BE2C (cell line): ENCODE measurements around the gene DYNC2H1.

Experiments used
- DNase-seq: peaks from one replicate; pipeline ENCODE4 v3.0.0-alpha.2; 2020
- H3K27me3 ChIP-seq: fragments of 250-450 bp; sonication (Bioruptor Pico); 2 replicates; pipeline ENCODE4 v1.5.1; 2020; ENCODE audit warnings: mild to moderate bottlenecking
- H3K36me3 ChIP-seq: fragments of 250-450 bp; sonication (Bioruptor Pico); 2 replicates; pipeline ENCODE4 v1.5.1; 2020; ENCODE audit warnings: mild to moderate bottlenecking
- H3K4me1 ChIP-seq: fragments of 250-450 bp; sonication (Bioruptor Pico); 2 replicates; pipeline ENCODE4 v1.5.1; 2020
- H3K4me3 ChIP-seq: 2 replicates; pipeline ENCODE4 v1.5.1; 2011; ENCODE audit warnings: low read depth, low read length
- H3K9me3 ChIP-seq: fragments of 250-450 bp; sonication (Bioruptor Pico); 2 replicates; pipeline ENCODE4 v1.5.1; 2020
- CTCF ChIP-seq: IDR thresholded peaks from 2 replicates; pipeline ENCODE4 v1.5.1; 2012; ENCODE audit warnings: mild to moderate bottlenecking, low read depth, low read length

Gene DYNC2H1

GRCh38 chr11:103279821-103280220, 170.6 kb downstream of the DYNC2H1 start:
- Histone ChIP-seq H3K27me3 (no peaks in the 10 kb centered on the region), H3K4me1 (peaks cover 6% of the 10 kb centered on the region), H3K36me3 (no peaks in the 10 kb centered on the region), H3K4me3 (no peak overlapping the region), H3K9me3 (no peaks in the 10 kb centered on the region)
- no peak for TF ChIP-seq CTCF
- no peak for DNase-seq

- H3K9me3 ChIP-seq = no peaks in the 10 kb centered on the region
- no peak overlapping the region for H3K4me3 ChIP-seq
- no peak for DNase-seq
- H3K4me1 ChIP-seq = peaks cover 6% of the 10 kb centered on the region
- H3K27me3 ChIP-seq = no peaks in the 10 kb centered on the region
- H3K36me3 ChIP-seq = no peaks in the 10 kb centered on the region
- TF ChIP-seq CTCF = no peak
Observed at GRCh38 chr11:103281301-103281700, 172.1 kb downstream of the DYNC2H1 start.

- Histone ChIP-seq H3K27me3 (no peaks in the 10 kb centered on the region), H3K4me1 (no peaks in the 10 kb centered on the region), H3K4me3 (no peak overlapping the region), H3K36me3 (no peaks in the 10 kb centered on the region), H3K9me3 (no peaks in the 10 kb centered on the region)
- DNase-seq = no peak
- TF ChIP-seq CTCF = no peak
Observed at GRCh38 chr11:103284260-103284659, 175.0 kb downstream of the DYNC2H1 start.

DNA sequence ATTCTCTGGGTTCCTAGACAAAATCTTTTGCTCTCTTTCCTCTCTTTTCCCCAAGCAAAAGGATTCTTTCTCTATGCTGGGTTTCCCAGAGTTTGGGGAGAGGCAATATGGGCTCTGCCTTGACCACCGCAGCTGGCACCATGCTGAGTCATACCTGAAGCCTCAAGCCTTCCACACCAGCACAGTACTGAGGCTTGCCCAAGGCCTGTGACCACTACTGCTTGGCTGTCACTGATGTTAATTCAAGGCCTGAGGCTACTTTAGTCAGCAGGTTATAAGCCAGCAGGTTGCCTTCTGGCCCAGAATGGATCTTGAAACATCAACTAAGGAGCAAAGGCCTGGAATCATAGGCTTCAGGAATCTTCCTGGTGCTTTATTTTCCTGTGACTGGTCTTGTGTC, 185.3 kb downstream of the DYNC2H1 start:
- Histone ChIP-seq H3K27me3 (no peaks in the 10 kb centered on the region), H3K9me3 (no peaks in the 10 kb centered on the region), H3K36me3 (no peaks in the 10 kb centered on the region), H3K4me3 (no peak overlapping the region), H3K4me1 (no peaks in the 10 kb centered on the region)
- DNase-seq = no peak
- no peak for TF ChIP-seq CTCF

DNA sequence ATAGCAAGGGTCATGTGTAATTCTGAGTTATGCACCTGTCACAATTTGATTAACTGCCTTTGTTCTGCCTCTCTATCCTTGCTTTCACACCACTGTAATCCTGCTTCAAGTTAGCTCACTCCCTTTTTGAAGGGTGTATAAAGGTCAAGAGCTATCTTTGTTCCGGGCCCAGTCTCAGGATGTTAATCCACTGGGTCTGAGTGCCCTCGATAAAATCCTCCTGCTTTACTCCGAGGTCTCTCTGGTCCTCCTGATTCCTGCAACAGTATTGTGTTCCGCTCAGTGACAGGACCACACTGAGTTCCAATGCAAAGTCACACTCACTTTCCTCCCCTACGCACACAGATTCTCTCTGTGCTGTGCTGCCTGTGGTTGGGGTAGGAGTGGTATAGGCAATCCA, 186.5 kb downstream of the DYNC2H1 start:
- Histone ChIP-seq H3K9me3 (no peaks in the 10 kb centered on the region), H3K36me3 (no peaks in the 10 kb centered on the region), H3K4me3 (no peak overlapping the region), H3K27me3 (no peaks in the 10 kb centered on the region), H3K4me1 (no peaks in the 10 kb centered on the region)
- no peak for TF ChIP-seq CTCF
- no peak for DNase-seq

- DNase-seq = no peak
- Histone ChIP-seq H3K4me1 (no peaks in the 10 kb centered on the region), H3K27me3 (no peaks in the 10 kb centered on the region), H3K4me3 (no peak overlapping the region), H3K36me3 (no peaks in the 10 kb centered on the region), H3K9me3 (no peaks in the 10 kb centered on the region)
- TF ChIP-seq CTCF = no peak
Observed at GRCh38 chr11:103297900-103298299, 188.7 kb downstream of the DYNC2H1 start.
